ENCODE data around the gene RNU5D-1.

RNU5D-1 gene

GRCh38 chr1:44698138-44698537 is 32.8 kb downstream of the RNU5D-1 start:
- H3K9me3 ChIP-seq (ENCODE audit: control insufficient read depth, low read length), result no peaks in the 10 kb centered on the region
- no peak overlapping the region for H3K27ac ChIP-seq (ENCODE audit: low read depth, low read length, severe bottlenecking)
- H3K36me3 ChIP-seq (ENCODE audit: control insufficient read depth, insufficient read depth, low read length), result no peaks in the 10 kb centered on the region
- no peaks in the 10 kb centered on the region for H3K4me1 ChIP-seq (ENCODE audit: control insufficient read depth, insufficient read depth, low read length, poor library complexity, severe bottlenecking)
- 100% methylated on average over 1 to 3 of the region's 3 CpGs for WGBS, 2 experiments (ENCODE audit: insufficient coverage in 2 of 2)
- no peak overlapping the region for H3K4me3 ChIP-seq (ENCODE audit: extremely low read depth, insufficient read depth, low read length, poor library complexity, severe bottlenecking)

DNA sequence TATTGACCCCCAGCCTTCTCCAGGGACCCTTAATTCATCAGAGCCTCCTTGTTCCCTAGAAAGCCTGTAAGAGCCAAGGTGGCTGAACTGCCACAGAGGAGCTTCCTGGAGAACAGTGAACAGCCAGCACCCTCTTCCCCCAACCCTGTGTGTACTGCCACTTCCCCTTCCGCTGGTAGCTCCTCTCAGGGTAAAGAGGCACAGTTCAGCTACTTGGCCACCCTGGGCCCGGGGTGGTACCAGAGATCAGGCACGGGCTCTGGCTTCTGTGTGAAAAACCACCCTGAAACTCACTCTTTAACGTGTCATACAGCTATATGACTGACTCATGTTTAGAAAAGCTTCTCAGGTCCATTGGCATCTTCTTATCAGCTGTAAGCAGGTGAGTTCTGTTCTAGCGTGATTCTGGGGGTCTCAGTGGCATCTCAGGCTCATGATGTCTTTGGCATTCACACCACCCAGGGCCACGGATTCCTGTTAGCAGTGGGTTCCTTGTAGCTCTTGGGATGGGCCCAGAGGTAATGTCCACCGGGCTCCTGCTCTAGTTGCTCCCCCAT is 34.1 kb downstream of the RNU5D-1 start:
- H3K36me3 ChIP-seq (ENCODE audit: control insufficient read depth, insufficient read depth, low read length), result no peaks in the 10 kb centered on the region

GRCh38 chr1:44696101-44696500 is 34.9 kb downstream of the RNU5D-1 start:
- WGBS, 2 experiments (ENCODE audit: insufficient coverage in 2 of 2), result 89 to 92% methylated on average over 2 of the region's 3 CpGs
- no peaks in the 10 kb centered on the region for H3K36me3 ChIP-seq (ENCODE audit: control insufficient read depth, insufficient read depth, low read length)
- H3K9me3 ChIP-seq (ENCODE audit: control insufficient read depth, low read length), result no peaks in the 10 kb centered on the region

More for the DNA sequence above, 34.1 kb downstream of the RNU5D-1 start:
- Histone ChIP-seq H3K9me3 (ENCODE audit: control insufficient read depth, low read length) (no peaks in the 10 kb centered on the region), H3K4me1 (ENCODE audit: control insufficient read depth, insufficient read depth, low read length, poor library complexity, severe bottlenecking) (no peaks in the 10 kb centered on the region), H3K4me3 (ENCODE audit: extremely low read depth, insufficient read depth, low read length, poor library complexity, severe bottlenecking) (no peak overlapping the region), H3K27ac (ENCODE audit: low read depth, low read length, severe bottlenecking) (no peak overlapping the region)
- 88 to 90% methylated on average over 6 of the region's 7 CpGs for WGBS, 2 experiments (ENCODE audit: insufficient coverage in 2 of 2)

GRCh38 chr1:44695671-44696070 is 35.3 kb downstream of the RNU5D-1 start:
- no peak overlapping the region for H3K27ac ChIP-seq (ENCODE audit: low read depth, low read length, severe bottlenecking)
- no peaks in the 10 kb centered on the region for H3K9me3 ChIP-seq (ENCODE audit: control insufficient read depth, low read length)
- H3K4me1 ChIP-seq (ENCODE audit: control insufficient read depth, insufficient read depth, low read length, poor library complexity, severe bottlenecking), result no peaks in the 10 kb centered on the region
- no peaks in the 10 kb centered on the region for H3K36me3 ChIP-seq (ENCODE audit: control insufficient read depth, insufficient read depth, low read length)
- 92 to 93% methylated on average over 2 to 4 of the region's 4 CpGs for WGBS, 2 experiments (ENCODE audit: insufficient coverage in 2 of 2)
- H3K4me3 ChIP-seq (ENCODE audit: extremely low read depth, insufficient read depth, low read length, poor library complexity, severe bottlenecking), result no peak overlapping the region

More at GRCh38 chr1:44696101-44696500, 34.9 kb downstream of the RNU5D-1 start:
- H3K4me3 ChIP-seq (ENCODE audit: extremely low read depth, insufficient read depth, low read length, poor library complexity, severe bottlenecking), result no peak overlapping the region
- no peaks in the 10 kb centered on the region for H3K4me1 ChIP-seq (ENCODE audit: control insufficient read depth, insufficient read depth, low read length, poor library complexity, severe bottlenecking)
- no peak overlapping the region for H3K27ac ChIP-seq (ENCODE audit: low read depth, low read length, severe bottlenecking)

GRCh38 chr1:44694863-44695478 is 36.0 kb downstream of the RNU5D-1 start:
- 93 to 99% methylated on average over 2 to 7 of the region's 7 CpGs for WGBS, 2 experiments (ENCODE audit: insufficient coverage in 2 of 2)
- Histone ChIP-seq H3K9me3 (ENCODE audit: control insufficient read depth, low read length) (no peaks in the 10 kb centered on the region), H3K36me3 (ENCODE audit: control insufficient read depth, insufficient read depth, low read length) (no peaks in the 10 kb centered on the region)

GRCh38 chr1:44693900-44694299 is 37.1 kb downstream of the RNU5D-1 start:
- WGBS, 2 experiments (ENCODE audit: insufficient coverage in 2 of 2), result 100% methylated on average over 1 to 3 of the region's 3 CpGs
- Histone ChIP-seq H3K9me3 (ENCODE audit: control insufficient read depth, low read length) (no peaks in the 10 kb centered on the region), H3K36me3 (ENCODE audit: control insufficient read depth, insufficient read depth, low read length) (no peaks in the 10 kb centered on the region), H3K27ac (ENCODE audit: low read depth, low read length, severe bottlenecking) (no peak overlapping the region), H3K4me3 (ENCODE audit: extremely low read depth, insufficient read depth, low read length, poor library complexity, severe bottlenecking) (no peak overlapping the region), H3K4me1 (ENCODE audit: control insufficient read depth, insufficient read depth, low read length, poor library complexity, severe bottlenecking) (no peaks in the 10 kb centered on the region)

More at GRCh38 chr1:44694863-44695478, 36.0 kb downstream of the RNU5D-1 start:
- Histone ChIP-seq H3K27ac (ENCODE audit: low read depth, low read length, severe bottlenecking) (no peak overlapping the region), H3K4me3 (ENCODE audit: extremely low read depth, insufficient read depth, low read length, poor library complexity, severe bottlenecking) (no peak overlapping the region), H3K4me1 (ENCODE audit: control insufficient read depth, insufficient read depth, low read length, poor library complexity, severe bottlenecking) (no peaks in the 10 kb centered on the region)

GRCh38 chr1:44693159-44693558 is 37.8 kb downstream of the RNU5D-1 start:
- H3K4me1 ChIP-seq (ENCODE audit: control insufficient read depth, insufficient read depth, low read length, poor library complexity, severe bottlenecking), result no peaks in the 10 kb centered on the region
- 84 to 86% methylated on average over 1 to 2 of the region's 2 CpGs for WGBS, 2 experiments (ENCODE audit: insufficient coverage in 2 of 2)
- H3K36me3 ChIP-seq (ENCODE audit: control insufficient read depth, insufficient read depth, low read length), result no peaks in the 10 kb centered on the region

DNA sequence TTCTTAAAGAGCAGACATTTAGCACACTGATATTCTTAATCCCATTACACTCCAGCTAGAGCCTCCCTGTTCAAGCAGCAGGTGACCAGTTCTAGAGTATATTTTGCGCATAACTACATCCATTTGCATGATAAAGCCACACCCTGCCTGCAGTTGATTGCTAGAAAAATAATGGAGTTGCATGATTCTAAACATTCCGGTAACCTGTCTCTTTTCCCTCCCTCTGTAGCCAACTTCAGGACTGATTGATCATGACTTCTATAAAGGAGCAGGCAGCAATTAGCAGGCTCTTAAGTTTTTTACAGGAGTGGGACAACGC is 41.6 kb downstream of the RNU5D-1 start:
- H3K9me3 ChIP-seq (ENCODE audit: control insufficient read depth, low read length), result no peaks in the 10 kb centered on the region
- no peak overlapping the region for H3K4me3 ChIP-seq (ENCODE audit: extremely low read depth, insufficient read depth, low read length, poor library complexity, severe bottlenecking)
- H3K4me1 ChIP-seq (ENCODE audit: control insufficient read depth, insufficient read depth, low read length, poor library complexity, severe bottlenecking), result no peaks in the 10 kb centered on the region
- H3K36me3 ChIP-seq (ENCODE audit: control insufficient read depth, insufficient read depth, low read length), result no peaks in the 10 kb centered on the region
- H3K27ac ChIP-seq (ENCODE audit: low read depth, low read length, severe bottlenecking), result no peak overlapping the region
- 79 to 81% methylated on average over 2 to 3 of the region's 3 CpGs for WGBS, 2 experiments (ENCODE audit: insufficient coverage in 2 of 2)

More at GRCh38 chr1:44693159-44693558, 37.8 kb downstream of the RNU5D-1 start:
- H3K4me3 ChIP-seq (ENCODE audit: extremely low read depth, insufficient read depth, low read length, poor library complexity, severe bottlenecking), result no peak overlapping the region
- H3K27ac ChIP-seq (ENCODE audit: low read depth, low read length, severe bottlenecking), result no peak overlapping the region
- H3K9me3 ChIP-seq (ENCODE audit: control insufficient read depth, low read length), result no peaks in the 10 kb centered on the region

GRCh38 chr1:44688760-44689446 is 42.1 kb downstream of the RNU5D-1 start:
- no peak overlapping the region for H3K4me3 ChIP-seq (ENCODE audit: extremely low read depth, insufficient read depth, low read length, poor library complexity, severe bottlenecking)
- no peak overlapping the region for H3K27ac ChIP-seq (ENCODE audit: low read depth, low read length, severe bottlenecking)
- no peaks in the 10 kb centered on the region for H3K36me3 ChIP-seq (ENCODE audit: control insufficient read depth, insufficient read depth, low read length)
- H3K4me1 ChIP-seq (ENCODE audit: control insufficient read depth, insufficient read depth, low read length, poor library complexity, severe bottlenecking), result no peaks in the 10 kb centered on the region
- 88% methylated on average over 10 to 11 of the region's 12 CpGs for WGBS, 2 experiments (ENCODE audit: insufficient coverage in 2 of 2)
- H3K9me3 ChIP-seq (ENCODE audit: control insufficient read depth, low read length), result no peaks in the 10 kb centered on the region

DNA sequence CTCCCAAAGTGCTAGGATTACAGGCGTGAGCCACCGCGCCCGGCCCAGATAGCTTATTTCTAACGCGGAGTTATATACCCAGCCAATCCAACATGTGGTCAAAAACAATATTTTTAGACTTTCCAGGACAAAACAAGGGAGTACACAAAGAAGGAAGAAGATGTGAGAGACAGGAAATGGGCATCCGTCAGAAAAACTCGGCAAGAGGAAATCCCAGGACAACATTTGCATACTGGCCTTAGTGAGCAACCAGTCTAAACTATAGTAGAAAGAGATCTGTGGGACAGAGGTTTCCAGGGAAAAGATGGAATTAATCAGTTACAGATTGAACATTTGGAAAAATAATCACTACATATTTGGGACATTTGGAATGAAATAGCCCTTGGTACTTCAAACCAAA is 45.1 kb downstream of the RNU5D-1 start:
- H3K4me1 ChIP-seq (ENCODE audit: control insufficient read depth, insufficient read depth, low read length, poor library complexity, severe bottlenecking), result no peaks in the 10 kb centered on the region
- H3K27ac ChIP-seq (ENCODE audit: low read depth, low read length, severe bottlenecking), result no peak overlapping the region
- WGBS, 2 experiments (ENCODE audit: insufficient coverage in 2 of 2), result 92 to 96% methylated on average over 2 to 7 of the region's 8 CpGs
- no peaks in the 10 kb centered on the region for H3K9me3 ChIP-seq (ENCODE audit: control insufficient read depth, low read length)
- no peak overlapping the region for H3K4me3 ChIP-seq (ENCODE audit: extremely low read depth, insufficient read depth, low read length, poor library complexity, severe bottlenecking)
- H3K36me3 ChIP-seq (ENCODE audit: control insufficient read depth, insufficient read depth, low read length), result no peaks in the 10 kb centered on the region

DNA sequence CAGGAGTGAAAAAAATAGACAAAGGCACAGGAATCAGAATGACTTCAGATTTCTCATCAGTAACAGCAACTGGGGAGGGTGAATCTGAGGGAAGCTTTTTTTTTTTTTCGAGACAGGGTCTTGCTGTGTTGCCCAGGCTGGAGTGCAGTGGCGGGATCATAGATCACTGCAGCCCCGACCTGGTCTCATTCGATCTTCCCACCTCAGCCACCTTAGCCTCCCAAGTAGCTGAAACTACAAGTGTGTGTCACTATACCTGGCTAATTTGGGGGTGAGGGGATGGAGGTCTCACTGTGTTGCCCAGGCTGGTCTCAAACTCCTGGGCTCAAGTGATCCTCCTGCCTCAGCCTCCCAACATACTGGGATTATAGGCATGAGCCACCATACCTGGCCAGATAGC is 45.8 kb downstream of the RNU5D-1 start:
- no peak overlapping the region for H3K4me3 ChIP-seq (ENCODE audit: extremely low read depth, insufficient read depth, low read length, poor library complexity, severe bottlenecking)
- H3K27ac ChIP-seq (ENCODE audit: low read depth, low read length, severe bottlenecking), result no peak overlapping the region
- H3K4me1 ChIP-seq (ENCODE audit: control insufficient read depth, insufficient read depth, low read length, poor library complexity, severe bottlenecking), result no peaks in the 10 kb centered on the region
- no peaks in the 10 kb centered on the region for H3K36me3 ChIP-seq (ENCODE audit: control insufficient read depth, insufficient read depth, low read length)
- 100% methylated on average over 1 to 3 of the region's 4 CpGs for WGBS, 2 experiments (ENCODE audit: insufficient coverage in 2 of 2)
- H3K9me3 ChIP-seq (ENCODE audit: control insufficient read depth, low read length), result no peaks in the 10 kb centered on the region

Data from mesodermal cell (in vitro differentiated cells).